GM23248 (cell line): ENCODE measurements around the gene SHE.

Source experiments
- EZH2 ChIP-seq: fragments of 200-600 bp; sonication (generic); IDR thresholded peaks from 2 replicates; pipeline ENCODE4 v1.6.1; 2018; ENCODE audit warnings: antibody characterized with exemption, mild to moderate bottlenecking; ENCODE audit not compliant: insufficient read depth, poor library complexity, severe bottlenecking
- EZH2phosphoT487 ChIP-seq: fragments of 200-600 bp; sonication (generic); IDR thresholded peaks from 2 replicates; pipeline ENCODE4 v1.6.1; 2018; ENCODE audit warnings: antibody characterized with exemption, moderate library complexity, mild to moderate bottlenecking, low read depth; ENCODE audit not compliant: insufficient read depth

- TF ChIP-seq EZH2: no peak
- no peak for TF ChIP-seq EZH2phosphoT487
Observed at GRCh38 chr1:154446789-154447188, 55.4 kb downstream of the SHE start.
